HepG2 (cell line): Measurements from ENCODE around the gene CCDC34. TPM values are rescaled to one million over a fixed set of nuclear protein-coding genes. Genes with fewer than 3 reads are reported as not detected.

ENCODE experiments used
- ATAC-seq: fragments of 200-7000 bp; cut with Tn5 transposase; 3 replicates; pipeline ENCODE4 v1.9.1; 2020; ENCODE audit warnings: mild to moderate bottlenecking, moderate library complexity
- BruUV-seq: library from RNA; stranded (reverse); fragments of 400-500 nt; replicated peaks from 2 replicates; lab custom pipeline; 2021; lab: Mats Ljungman, UMichigan
- CTCF ChIA-PET: fragments of 300-600 bp; formaldehyde crosslinking; extraction: SDS; loops from one replicate; lab custom pipeline; 2021; ENCODE audit warnings: low total read pairs, inconsistent platforms, low intra/inter-chr PET ratio; lab: Yijun Ruan, JAX
- POLR2A ChIA-PET: fragments of 350-600 bp; sonication (Branson Sonifier 250); formaldehyde crosslinking; loops from one replicate; lab custom pipeline; 2020; ENCODE audit warnings: antibody characterized with exemption, inconsistent platforms; lab: Yijun Ruan, JAX
- DNase-seq: peaks from one replicate; pipeline ENCODE4 v3.0.0-alpha.2; 2015; ENCODE audit warnings: low spot score
- FAIRE-seq: peaks from 3 replicates; lab custom pipeline; 2011; peaks lifted over from hg19 to GRCh38; lab: Jason Lieb, UNC
- H2AFZ ChIP-seq: one replicate; pipeline ENCODE4 v1.6.1; 2011; ENCODE audit warnings: low read length, inconsistent platforms
- H3K27ac ChIP-seq: fragments of 300-600 bp; 3 replicates; pipeline ENCODE4 v1.8.0; 2011; ENCODE audit warnings: mixed run types, mild to moderate bottlenecking, mixed read lengths, low read length, inconsistent platforms; ENCODE audit not compliant: insufficient read depth; ENCODE audit errors: extremely low read length
- H3K27me3 ChIP-seq, 2 experiments: fragments of 200-600 bp in 1 of 2; 2 replicates in 1 of 2; 3 replicates in 1 of 2; pipeline versions ENCODE4 v1.6.0 to v1.8.0; 2011; ENCODE audit warnings: low read length in 2 of 2, mild to moderate bottlenecking in 2 of 2, moderate library complexity in 2 of 2, inconsistent platforms in 1 of 2; ENCODE audit not compliant: insufficient read depth in 2 of 2, control insufficient read depth in 1 of 2
- H3K36me3 ChIP-seq, 2 experiments: fragments of 200-600 bp in 1 of 2; replicated peaks in 1 of 2; 2 replicates in 1 of 2; 3 replicates in 1 of 2; pipeline versions ENCODE4 v1.5.1 to v1.8.0; 2011; ENCODE audit warnings: low read length in 2 of 2, inconsistent platforms in 1 of 2; ENCODE audit not compliant: insufficient read depth in 2 of 2, control insufficient read depth in 1 of 2
- H3K4me1 ChIP-seq: 2 replicates; pipeline ENCODE4 v1.5.1; 2012; ENCODE audit warnings: low read length, inconsistent platforms; ENCODE audit not compliant: insufficient read depth
- H3K4me2 ChIP-seq: 2 replicates; pipeline ENCODE4 v1.6.0; 2011; ENCODE audit warnings: low read depth, low read length, inconsistent platforms
- H3K4me3 ChIP-seq, 3 experiments: fragments of 200-600 bp in 1 of 3; sonication (generic), shearing (Covaris generic) in 1 of 3; replicated peaks in 1 of 3; 2 replicates each; pipeline ENCODE4 v1.5.1; 2011 to 2016; ENCODE audit warnings: low read length in 3 of 3, inconsistent platforms in 2 of 3, low read depth in 2 of 3, mild to moderate bottlenecking in 2 of 3, control low read depth in 1 of 3, mixed read lengths in 1 of 3; ENCODE audit not compliant: insufficient read depth in 1 of 3
- H3K79me2 ChIP-seq: one replicate; pipeline ENCODE4 v1.6.1; 2011; ENCODE audit warnings: low read length, inconsistent platforms; ENCODE audit not compliant: insufficient read depth
- H3K9ac ChIP-seq: 2 replicates; pipeline ENCODE4 v1.6.0; 2011; ENCODE audit warnings: mild to moderate bottlenecking, low read depth, low read length, inconsistent platforms; ENCODE audit not compliant: insufficient read depth
- H3K9me3 ChIP-seq: 2 replicates; pipeline ENCODE4 v1.5.1; 2012; ENCODE audit warnings: mild to moderate bottlenecking, low read length
- H4K20me1 ChIP-seq: 2 replicates; pipeline ENCODE4 v1.6.0; 2011; ENCODE audit warnings: inconsistent platforms, mild to moderate bottlenecking, low read length, moderate library complexity; ENCODE audit not compliant: insufficient read depth
- CENPBD1 ChIP-seq: sonication (generic); formaldehyde crosslinking; IDR thresholded peaks from 2 replicates; pipeline ENCODE4 v1.8.0; 2022; ENCODE audit warnings: missing genetic modification reagents, low read depth, mild to moderate bottlenecking, borderline replicate concordance
- E2F1 ChIP-seq: sonication (generic); formaldehyde crosslinking; IDR thresholded peaks from 2 replicates; pipeline ENCODE4 v1.5.0; 2020; ENCODE audit warnings: missing genetic modification reagents
- KAT8 ChIP-seq: IDR thresholded peaks from 2 replicates; pipeline ENCODE4 v1.6.1; 2016; ENCODE audit warnings: missing genetic modification reagents, missing compliant biosample characterization
- MLXIP ChIP-seq: sonication (generic); formaldehyde crosslinking; IDR thresholded peaks from 2 replicates; pipeline ENCODE4 v1.9.0; 2021; ENCODE audit warnings: missing genetic modification reagents, borderline replicate concordance
- NFRKB ChIP-seq: fragments of 450-650 bp; IDR thresholded peaks from 2 replicates; pipeline ENCODE4 v1.6.1; 2017
- PRDM15 ChIP-seq: sonication (generic); formaldehyde crosslinking; IDR thresholded peaks from 2 replicates; pipeline ENCODE4 v1.4.0; 2020; ENCODE audit warnings: missing genetic modification reagents
- TOPORS ChIP-seq: sonication (generic); formaldehyde crosslinking; IDR thresholded peaks from 2 replicates; pipeline ENCODE4 v1.8.0; 2023; ENCODE audit warnings: mild to moderate bottlenecking, missing genetic modification reagents
- ZMAT5 ChIP-seq: sonication (generic); formaldehyde crosslinking; IDR thresholded peaks from 2 replicates; pipeline ENCODE4 v1.5.0; 2020; ENCODE audit warnings: mild to moderate bottlenecking, low read depth, missing genetic modification reagents, borderline replicate concordance
- ZNF282 ChIP-seq: fragments of 450-650 bp; IDR thresholded peaks from 2 replicates; pipeline ENCODE4 v1.6.1; 2018; ENCODE audit not compliant: partially characterized antibody
- ZNF292 ChIP-seq: sonication (generic); formaldehyde crosslinking; IDR thresholded peaks from 2 replicates; pipeline ENCODE4 v1.8.1; 2022; ENCODE audit warnings: mild to moderate bottlenecking, low read depth, missing genetic modification reagents, borderline replicate concordance
- ZNF652 ChIP-seq: IDR thresholded peaks from 2 replicates; pipeline ENCODE4 v1.6.1; 2016; ENCODE audit warnings: low read depth, borderline replicate concordance
- ZNF670 ChIP-seq: sonication (generic); formaldehyde crosslinking; IDR thresholded peaks from 2 replicates; pipeline ENCODE4 v1.8.0; 2022; ENCODE audit warnings: mild to moderate bottlenecking, missing genetic modification reagents, borderline replicate concordance
- ZNF737 ChIP-seq: sonication (generic); formaldehyde crosslinking; IDR thresholded peaks from 2 replicates; pipeline ENCODE4 v1.5.0; 2020; ENCODE audit warnings: missing genetic modification reagents, mild to moderate bottlenecking, borderline replicate concordance
- ZNF740 ChIP-seq: sonication (generic); formaldehyde crosslinking; IDR thresholded peaks from 2 replicates; pipeline ENCODE4 v1.4.0; 2020; ENCODE audit warnings: missing genetic modification reagents
- WGBS: methylation state at CpG from one replicate; pipeline ENCODE4 v1.1.6; 2017; ENCODE audit warnings: low lambda C conversion rate; 5-methylcytosine and 5-hydroxymethylcytosine counted together
- in situ Hi-C: cut with HindIII; loops from 2 replicates; pipeline ENCODE4 v1.10.0; 2017; ENCODE audit warnings: low pct_unique_long_range_greater_than_20kb; ENCODE audit not compliant: extremely low pct_ligation_motif_present
- intact Hi-C: fragments of 100-400 bp; cut with micrococcal nuclease; formaldehyde crosslinking; loops from one replicate; pipeline ENCODE4 v1.10.0; 2022; ENCODE audit not compliant: unreplicated experiment
- polyA plus RNA-seq, 8 experiments: library from polyadenylated mRNA; depleted of rRNA in 3 of 8; stranded (reverse) in 7 of 8; unstranded in 1 of 8; fragments of >200 nt; fragmentation: Illumina TruSeq in 4 of 8; extraction: Trizol in 4 of 8; gene quantifications; 2 replicates each; pipeline versions ENCODE4 v1.2.1 to v1.2.3, GENCODE V29; 2011 to 2016; ENCODE audit warnings: low read depth in 4 of 8, missing spikeins in 1 of 8, mixed read lengths in 1 of 8; ENCODE audit not compliant: insufficient read depth in 1 of 8
- total RNA-seq, 5 experiments: library from RNA; depleted of rRNA; stranded (reverse); fragments of >200 nt; fragmentation: Illumina TruSeq; extraction: Trizol; gene quantifications; 2 replicates each; pipeline ENCODE4 v1.2.3, GENCODE V29; 2016; ENCODE audit warnings: low read depth in 1 of 5

Gene CCDC34
- total and polyA plus RNA-seq, 2 of the 13 experiments (the other 11 are each of a cell fraction or from before 2014, with no cell fraction given), result 7.6 to 34.3 TPM

GRCh38 chr11:27353593-27354358 lies 9.2 kb downstream of the CCDC34 start:
- CTCF ChIA-PET, result no interaction called here
- Histone ChIP-seq H3K4me1 (peaks cover 50% of the 10 kb centered on the region), H3K27ac (no peak overlapping the region), H3K9ac (no peak overlapping the region), H3K4me3 (no peak overlapping the region), H3K9me3 (no peaks in the 10 kb centered on the region), H3K36me3 (no peaks in the 10 kb centered on the region), H2AFZ (no peak overlapping the region), H3K4me2 (peak overlapping the region; percentile 32; the same call in 1 of the 2 replicates), H4K20me1 (no peaks in the 10 kb centered on the region), H3K27me3 (no peaks in the 10 kb centered on the region), H3K79me2 (peaks cover 3% of the 10 kb centered on the region)
- BruUV-seq, result no TSS peak
- no peak for FAIRE-seq
- in situ Hi-C loops (no loop called here), intact Hi-C loops (no loop called here)
- ATAC-seq, result no peak
- WGBS, result 98% methylated on average over 2 of the region's 2 CpGs
- POLR2A ChIA-PET, result no interaction called here
- no peak for DNase-seq
- TF ChIP-seq ZNF282 (no peak), ZNF740 (no peak), ZNF652 (CRISPR knock-in tag) (no peak), NFRKB (no peak), PRDM15 (CRISPR knock-in tag) (no peak), E2F1 (CRISPR knock-in tag) (no peak), ZNF292 (no peak), ZNF670 (no peak), TOPORS (CRISPR knock-in tag) (no peak), MLXIP (CRISPR knock-in tag) (no peak), ZNF737 (no peak), ZMAT5 (no peak), KAT8 (CRISPR knock-in tag) (no peak), CENPBD1 (no peak)
